GM19238 (cell line): ENCODE measurements around the gene MYO18B.
"Not testable (repeated sequence)": the region's sequence is repeated elsewhere in the genome, so short reads cannot be mapped to it uniquely, and the experiment has no call there.

Source experiments
- DNase-seq: peaks from one replicate; pipeline ENCODE4 v3.0.0; 2011; ENCODE audit warnings: low spot score; ENCODE audit not compliant: insufficient read length

The MYO18B gene

GRCh38 chr22:25741692-25742626 is at the start of gene MYO18B:
MYO18B (plus strand) TSS chr22:25742188; CDS start chr22:25761093, 18,905 bp downstream.
- DNase-seq = no peak

GRCh38 chr22:25692397-25693267 is 49.4 kb upstream of the MYO18B start:
- no peak for DNase-seq

- DNase-seq = no peak
Observed at GRCh38 chr22:25693268-25693565, 48.8 kb upstream of the MYO18B start.

GRCh38 chr22:25694196-25694907 is 47.6 kb upstream of the MYO18B start:
- no peak for DNase-seq

GRCh38 chr22:25695146-25695545 is 46.8 kb upstream of the MYO18B start:
- no peak for DNase-seq

GRCh38 chr22:25696763-25697162 is 45.2 kb upstream of the MYO18B start:
- no peak for DNase-seq

- DNase-seq = no peak
Observed at GRCh38 chr22:25697181-25697664, 44.8 kb upstream of the MYO18B start.

- DNase-seq = no peak
Observed at GRCh38 chr22:25697978-25698377, 44.0 kb upstream of the MYO18B start.

- DNase-seq = no peak
Observed at GRCh38 chr22:25698461-25698860, 43.5 kb upstream of the MYO18B start.

GRCh38 chr22:25698978-25699377 is 43.0 kb upstream of the MYO18B start:
- no peak for DNase-seq

- no peak for DNase-seq
Observed at GRCh38 chr22:25701056-25701780, 40.8 kb upstream of the MYO18B start.

- no peak for DNase-seq
Observed at GRCh38 chr22:25702040-25702439, 39.9 kb upstream of the MYO18B start.

- no peak for DNase-seq
Observed at GRCh38 chr22:25702571-25703167, 39.3 kb upstream of the MYO18B start.

GRCh38 chr22:25704701-25705100 is 37.3 kb upstream of the MYO18B start:
- no peak for DNase-seq

GRCh38 chr22:25706197-25706596 is 35.8 kb upstream of the MYO18B start:
- DNase-seq = no peak

GRCh38 chr22:25708430-25708829 is 33.6 kb upstream of the MYO18B start:
- not testable (repeated sequence) for DNase-seq

GRCh38 chr22:25709758-25710157 is 32.2 kb upstream of the MYO18B start:
- DNase-seq = no peak

GRCh38 chr22:25710501-25710900 is 31.5 kb upstream of the MYO18B start:
- no peak for DNase-seq

- no peak for DNase-seq
Observed at GRCh38 chr22:25711491-25711890, 30.5 kb upstream of the MYO18B start.

GRCh38 chr22:25712661-25713400 is 29.2 kb upstream of the MYO18B start:
- DNase-seq = no peak
